GM12865 (cell line): ENCODE data around the gene BANP.

ENCODE experiments used
- DNase-seq: peaks from one replicate; pipeline ENCODE4 v3.0.0; 2010; ENCODE audit warnings: low read depth
- H3K4me3 ChIP-seq: 2 replicates; pipeline ENCODE4 v1.5.1; 2011; ENCODE audit warnings: mild to moderate bottlenecking, low read depth, low read length, control low read depth
- TF ChIP-seq, protein P1 (sequence below): IDR thresholded peaks from 2 replicates; pipeline ENCODE4 v1.5.1; 2011; ENCODE audit warnings: low read length, control low read depth, low read depth, inconsistent platforms; ENCODE audit not compliant: insufficient read depth; ENCODE audit errors: missing control alignments

Gene BANP

DNA sequence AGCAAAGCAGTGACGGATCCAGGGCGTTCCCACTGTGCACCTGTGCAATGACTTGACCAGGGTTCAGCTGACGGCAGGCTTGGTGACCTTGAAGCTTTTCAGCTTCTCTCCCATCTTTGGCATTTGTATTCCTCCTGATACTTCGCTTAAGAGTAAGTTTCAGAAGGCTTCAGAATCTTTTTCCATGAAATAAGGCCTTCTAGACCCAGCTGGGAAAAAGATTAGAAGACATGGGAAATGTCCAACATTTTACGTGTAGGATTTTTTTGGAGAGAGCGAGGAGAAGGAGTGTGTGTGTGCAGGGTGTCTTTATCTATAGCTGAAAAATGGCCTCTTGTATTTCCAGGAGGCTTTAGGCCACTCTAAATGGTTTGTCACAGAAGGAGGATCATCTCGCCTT, 104.1 kb downstream of the BANP start:
- DNase-seq, result no peak
- TF ChIP-seq, protein P1, sequence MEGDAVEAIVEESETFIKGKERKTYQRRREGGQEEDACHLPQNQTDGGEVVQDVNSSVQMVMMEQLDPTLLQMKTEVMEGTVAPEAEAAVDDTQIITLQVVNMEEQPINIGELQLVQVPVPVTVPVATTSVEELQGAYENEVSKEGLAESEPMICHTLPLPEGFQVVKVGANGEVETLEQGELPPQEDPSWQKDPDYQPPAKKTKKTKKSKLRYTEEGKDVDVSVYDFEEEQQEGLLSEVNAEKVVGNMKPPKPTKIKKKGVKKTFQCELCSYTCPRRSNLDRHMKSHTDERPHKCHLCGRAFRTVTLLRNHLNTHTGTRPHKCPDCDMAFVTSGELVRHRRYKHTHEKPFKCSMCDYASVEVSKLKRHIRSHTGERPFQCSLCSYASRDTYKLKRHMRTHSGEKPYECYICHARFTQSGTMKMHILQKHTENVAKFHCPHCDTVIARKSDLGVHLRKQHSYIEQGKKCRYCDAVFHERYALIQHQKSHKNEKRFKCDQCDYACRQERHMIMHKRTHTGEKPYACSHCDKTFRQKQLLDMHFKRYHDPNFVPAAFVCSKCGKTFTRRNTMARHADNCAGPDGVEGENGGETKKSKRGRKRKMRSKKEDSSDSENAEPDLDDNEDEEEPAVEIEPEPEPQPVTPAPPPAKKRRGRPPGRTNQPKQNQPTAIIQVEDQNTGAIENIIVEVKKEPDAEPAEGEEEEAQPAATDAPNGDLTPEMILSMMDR, result no peak
- no peak overlapping the region for H3K4me3 ChIP-seq

DNA sequence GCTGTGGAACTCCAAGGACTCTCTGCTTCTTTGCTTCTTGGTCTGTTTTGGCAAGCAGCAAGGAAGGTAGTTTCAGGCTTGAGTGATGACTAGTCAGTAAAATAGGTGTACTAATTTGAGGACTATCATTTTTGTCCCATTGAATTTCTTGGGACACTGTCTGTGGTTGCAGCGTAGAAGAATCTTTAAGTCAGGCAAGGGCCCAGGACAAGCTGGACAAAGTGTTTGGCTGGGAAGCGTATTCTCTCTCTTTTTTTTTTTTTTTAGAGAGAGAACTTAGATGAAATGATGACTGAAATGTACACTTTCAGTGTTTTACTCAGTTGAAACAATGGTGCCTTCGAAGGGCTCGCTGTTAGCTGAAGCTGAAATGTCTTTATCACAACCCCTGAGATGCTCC, 105.0 kb downstream of the BANP start:
- DNase-seq, result no peak
- TF ChIP-seq, protein P1, result no peak
- no peak overlapping the region for H3K4me3 ChIP-seq

DNA sequence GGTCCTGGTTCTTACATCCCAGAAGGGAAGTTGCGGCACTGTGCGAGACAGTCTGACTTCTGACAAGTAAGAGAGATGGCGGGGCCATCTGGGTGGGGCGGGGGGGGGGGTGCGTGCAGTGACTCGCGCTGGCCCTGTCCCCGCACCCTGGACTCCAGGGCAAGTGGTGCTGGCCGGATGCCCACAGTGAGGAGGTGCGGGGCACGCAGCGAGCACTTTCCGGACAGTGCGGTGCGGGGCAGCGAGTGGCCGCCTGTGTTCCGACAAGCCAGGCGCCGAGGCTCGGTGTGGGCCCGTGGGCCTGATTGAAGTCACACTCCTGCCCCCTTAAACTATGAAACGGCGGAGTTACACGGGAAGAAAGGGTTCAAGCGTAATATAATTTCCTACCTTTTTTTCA, 106.4 kb downstream of the BANP start:
- no peak overlapping the region for H3K4me3 ChIP-seq
- TF ChIP-seq, protein P1, result no peak
- DNase-seq, result no peak

DNA sequence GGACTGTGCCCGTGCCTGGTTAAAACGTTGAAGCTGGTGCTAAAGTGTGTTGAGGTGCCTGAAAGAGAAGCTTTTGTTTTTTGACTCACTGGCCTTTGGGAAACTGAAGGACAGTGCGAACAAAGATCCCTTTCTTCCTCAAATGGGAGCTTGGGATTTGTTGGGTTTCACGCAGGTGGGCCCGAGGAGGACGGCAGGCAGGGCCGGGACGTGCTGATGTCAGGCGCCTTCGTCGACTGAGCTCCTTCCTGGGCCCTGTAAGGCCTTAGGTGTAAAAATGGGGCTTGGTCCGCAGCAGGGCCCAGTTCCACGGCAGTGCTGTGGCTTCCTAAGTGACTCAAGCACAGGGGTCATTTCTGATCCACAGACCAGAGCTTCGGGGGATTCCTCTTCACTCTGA, 106.9 kb downstream of the BANP start:
- no peak for DNase-seq
- TF ChIP-seq, protein P1, result no peak
- H3K4me3 ChIP-seq, result no peak overlapping the region

DNA sequence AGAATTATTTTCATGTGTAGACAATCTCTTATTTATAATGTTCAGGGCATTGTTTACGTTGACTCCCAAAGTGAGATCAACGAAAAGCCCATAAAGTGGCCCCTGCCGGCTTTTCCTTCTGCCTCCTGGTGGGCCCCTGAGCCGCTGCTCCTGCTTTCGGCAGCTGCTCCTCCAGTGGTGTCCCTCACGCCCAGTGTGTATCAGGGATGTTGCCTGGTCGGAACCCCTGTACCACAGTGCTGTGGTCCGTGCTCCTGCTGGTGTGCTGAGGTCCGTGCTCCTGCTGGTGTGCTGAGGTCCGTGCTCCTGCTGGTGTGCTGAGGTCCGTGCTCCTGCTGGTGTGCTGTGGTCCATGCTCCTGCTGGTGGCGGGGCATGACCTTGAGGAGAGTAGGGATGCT, 107.6 kb downstream of the BANP start:
- TF ChIP-seq, protein P1, result no peak
- DNase-seq, result no peak
- no peak overlapping the region for H3K4me3 ChIP-seq

DNA sequence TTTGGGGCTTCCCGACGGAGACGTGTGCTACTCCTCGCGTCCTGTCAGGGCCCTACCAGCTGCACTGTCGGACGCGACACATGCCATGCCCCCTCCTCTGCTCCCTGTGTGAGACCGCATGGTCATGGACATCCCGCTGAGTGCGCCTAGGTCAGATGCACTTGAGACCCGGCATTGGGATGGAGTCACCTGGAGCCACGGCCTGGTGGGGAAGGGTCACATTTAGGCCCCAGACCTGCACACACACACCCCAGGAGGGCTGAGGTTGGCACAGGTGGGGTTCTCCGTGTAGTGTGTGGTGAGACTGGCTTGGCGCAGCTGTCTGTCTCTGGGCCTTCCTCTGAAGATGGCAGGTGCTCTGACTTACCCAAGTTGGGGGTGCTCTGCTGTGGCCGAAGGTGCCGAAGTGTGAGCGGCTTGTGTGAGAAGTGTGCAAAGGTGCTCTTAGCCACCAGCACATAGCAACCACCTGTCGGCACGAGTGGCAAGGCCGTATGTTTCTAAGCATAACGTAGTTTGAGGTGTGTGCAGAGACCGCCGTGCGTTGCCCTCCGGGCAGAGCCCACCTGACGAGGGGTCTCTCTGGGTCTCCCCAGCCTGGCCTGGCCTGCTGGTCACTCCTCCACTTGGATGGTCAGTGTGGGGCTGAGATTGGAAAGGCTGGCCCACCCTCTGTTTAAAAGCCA, 108.6 kb downstream of the BANP start:
- TF ChIP-seq, protein P1, result no peak
- H3K4me3 ChIP-seq, result no peak overlapping the region
- DNase-seq, result no peak
